LNCAP (cell line): ENCODE results near the gene AMOT.

Source experiments
- CTCF ChIP-seq: fragments of 450-650 bp; IDR thresholded peaks from 2 replicates; pipeline ENCODE4 v1.5.1; 2017; ENCODE audit warnings: mild to moderate bottlenecking

AMOT gene, protein sequence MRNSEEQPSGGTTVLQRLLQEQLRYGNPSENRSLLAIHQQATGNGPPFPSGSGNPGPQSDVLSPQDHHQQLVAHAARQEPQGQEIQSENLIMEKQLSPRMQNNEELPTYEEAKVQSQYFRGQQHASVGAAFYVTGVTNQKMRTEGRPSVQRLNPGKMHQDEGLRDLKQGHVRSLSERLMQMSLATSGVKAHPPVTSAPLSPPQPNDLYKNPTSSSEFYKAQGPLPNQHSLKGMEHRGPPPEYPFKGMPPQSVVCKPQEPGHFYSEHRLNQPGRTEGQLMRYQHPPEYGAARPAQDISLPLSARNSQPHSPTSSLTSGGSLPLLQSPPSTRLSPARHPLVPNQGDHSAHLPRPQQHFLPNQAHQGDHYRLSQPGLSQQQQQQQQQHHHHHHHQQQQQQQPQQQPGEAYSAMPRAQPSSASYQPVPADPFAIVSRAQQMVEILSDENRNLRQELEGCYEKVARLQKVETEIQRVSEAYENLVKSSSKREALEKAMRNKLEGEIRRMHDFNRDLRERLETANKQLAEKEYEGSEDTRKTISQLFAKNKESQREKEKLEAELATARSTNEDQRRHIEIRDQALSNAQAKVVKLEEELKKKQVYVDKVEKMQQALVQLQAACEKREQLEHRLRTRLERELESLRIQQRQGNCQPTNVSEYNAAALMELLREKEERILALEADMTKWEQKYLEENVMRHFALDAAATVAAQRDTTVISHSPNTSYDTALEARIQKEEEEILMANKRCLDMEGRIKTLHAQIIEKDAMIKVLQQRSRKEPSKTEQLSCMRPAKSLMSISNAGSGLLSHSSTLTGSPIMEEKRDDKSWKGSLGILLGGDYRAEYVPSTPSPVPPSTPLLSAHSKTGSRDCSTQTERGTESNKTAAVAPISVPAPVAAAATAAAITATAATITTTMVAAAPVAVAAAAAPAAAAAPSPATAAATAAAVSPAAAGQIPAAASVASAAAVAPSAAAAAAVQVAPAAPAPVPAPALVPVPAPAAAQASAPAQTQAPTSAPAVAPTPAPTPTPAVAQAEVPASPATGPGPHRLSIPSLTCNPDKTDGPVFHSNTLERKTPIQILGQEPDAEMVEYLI

GRCh38 chrX:112840382-112841113 lies at the start of gene AMOT:
Gene AMOT, minus strand, starts transcription at chrX:112840831. Its CDS starts 17,705 bp downstream, at chrX:112823126.
- no peak for TF ChIP-seq CTCF

DNA sequence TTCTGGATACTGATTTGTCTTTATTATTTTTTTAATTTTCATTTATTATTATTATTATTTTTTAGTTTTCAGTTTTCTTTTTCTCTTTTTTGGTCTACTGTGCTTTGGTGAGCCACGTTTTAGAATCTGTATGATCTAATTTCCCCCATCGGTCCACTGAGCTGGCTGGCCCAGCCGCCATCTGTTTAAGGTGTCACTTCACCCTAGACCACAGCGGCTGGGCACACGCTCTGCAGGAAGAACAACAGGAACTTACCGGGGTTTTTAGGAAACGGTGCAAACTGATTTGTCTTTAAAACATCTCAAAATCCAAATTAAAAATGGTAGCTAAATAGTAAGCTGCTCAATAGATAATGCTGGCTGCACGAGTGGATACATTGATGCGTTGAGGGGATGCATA lies 48.8 kb upstream of the AMOT start:
- no peak for TF ChIP-seq CTCF

- TF ChIP-seq CTCF = no peak
Measured at GRCh38 chrX:112888916-112889315, 48.3 kb upstream of the AMOT start.

DNA sequence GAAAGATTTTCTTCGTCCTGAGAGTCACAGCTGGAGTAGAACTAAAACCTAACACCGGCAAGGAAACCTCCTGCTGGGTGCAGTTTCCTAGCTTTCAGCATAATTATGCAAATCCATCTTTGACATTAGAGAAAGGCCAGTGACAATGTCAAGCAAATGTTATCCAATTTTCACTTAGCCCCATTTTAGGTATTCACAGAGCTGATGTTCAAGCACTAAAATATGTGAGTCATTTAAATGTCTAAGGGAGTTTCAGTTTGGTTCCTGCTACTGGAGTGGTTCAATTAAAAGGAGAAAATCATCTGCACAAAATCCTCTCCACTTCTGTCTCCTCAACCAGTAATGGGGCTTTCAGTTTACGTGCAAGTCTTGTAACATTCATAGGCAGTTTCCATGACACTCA lies 37.1 kb upstream of the AMOT start:
- no peak for TF ChIP-seq CTCF

- TF ChIP-seq CTCF = no peak
Measured at GRCh38 chrX:112874614-112875013, 34.0 kb upstream of the AMOT start.

DNA sequence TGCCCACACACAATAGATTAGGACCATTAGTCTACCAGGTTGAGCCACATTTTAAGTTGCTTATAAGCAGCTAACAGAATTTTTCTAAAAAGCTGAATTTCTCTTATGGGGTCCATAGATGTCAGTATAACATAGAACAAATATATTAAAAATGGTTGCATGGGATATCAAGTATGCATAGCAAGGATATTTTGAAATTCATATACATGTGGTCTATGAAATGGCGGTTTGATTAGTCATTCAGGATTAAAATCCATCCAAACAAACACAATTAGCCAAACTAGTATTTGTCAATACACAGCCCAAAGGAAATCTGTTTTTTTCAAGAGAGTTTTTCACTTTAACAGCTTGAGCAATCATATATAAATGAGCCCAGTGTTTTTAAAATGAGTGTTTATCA lies 33.5 kb upstream of the AMOT start:
- TF ChIP-seq CTCF = 0 out of 2 replicates have a peak, but pooled peaks have one; percentile 9

DNA sequence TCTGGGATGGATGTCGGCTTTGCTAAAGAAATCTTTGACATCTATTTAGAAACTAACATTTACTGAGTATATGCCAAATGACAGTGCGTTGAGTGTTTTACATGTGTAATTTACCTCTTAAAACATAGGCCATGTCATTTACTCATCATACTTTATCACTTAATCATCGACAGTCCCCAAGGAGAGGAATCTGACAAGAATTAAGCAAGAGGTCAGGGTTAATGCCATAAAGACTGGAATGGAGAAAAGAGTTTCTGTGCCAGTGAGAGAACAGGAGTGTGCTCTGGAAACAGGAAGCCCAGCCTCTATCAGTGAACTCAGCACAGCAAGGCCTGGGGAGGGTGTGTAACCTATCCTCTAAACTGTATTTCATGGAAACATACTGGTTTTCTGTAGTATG lies 28.0 kb upstream of the AMOT start:
- TF ChIP-seq CTCF = no peak
